Lower leg skin (tissue), 4 donors: ENCODE data around the gene IRF8. TPM values are rescaled to one million over a fixed set of nuclear protein-coding genes. Genes with fewer than 3 reads are reported as not detected.

Experiments
- DNase-seq, 2 donors: peaks; one replicate each; pipeline ENCODE4 v3.0.0-alpha.2; 2019; ENCODE audit warnings: low spot score in 2 of 2
- H3K4me3 ChIP-seq: fragments of 200-600 bp; sonication (generic); 2 replicates; pipeline ENCODE4 v1.5.1; 2017; ENCODE audit warnings: mild to moderate bottlenecking, low read depth; ENCODE audit not compliant: poor library complexity, severe bottlenecking
- CTCF ChIP-seq, 3 donors: fragments of 450-650 bp; IDR thresholded peaks; one replicate each; pipeline ENCODE4 v1.5.1; 2016; ENCODE audit warnings: antibody characterized with exemption in 3 of 3, mild to moderate bottlenecking in 3 of 3, moderate library complexity in 2 of 3
- POLR2A ChIP-seq, 2 donors: fragments of 450-650 bp; IDR thresholded peaks; one replicate each; pipeline ENCODE4 v1.6.1; 2016 to 2017; ENCODE audit warnings: antibody characterized with exemption in 2 of 2, mild to moderate bottlenecking in 1 of 2, moderate library complexity in 1 of 2
- WGBS, 2 donors: methylation state at CpG; one replicate each; pipeline ENCODE4 v1.1.5; 2018; 5-methylcytosine and 5-hydroxymethylcytosine counted together
- intact Hi-C: fragments of 100-400 bp; cut with DNase I; formaldehyde crosslinking; loops from one replicate; pipeline ENCODE4 v1.15.0; 2023; ENCODE audit warnings: low total_unique reads
- total RNA-seq, 4 donors: library from RNA; depleted of rRNA; stranded (reverse); fragments of >200 nt; gene quantifications; one replicate each; pipeline ENCODE4 v1.1.0, GENCODE V29; 2016

Gene IRF8
- total RNA-seq, 4 donors from 2014 or later = 1.5 to 5.7 (median 3.7) TPM

- DNase-seq = no peak
- 55 to 72% methylated on average over 3 of the region's 3 CpGs for WGBS, 2 donors
- H3K4me3 ChIP-seq = no peak overlapping the region
- TF ChIP-seq POLR2A (IDR thresholded peaks at IDR 0.05) (no peak), CTCF (IDR thresholded peaks at IDR 0.05) (no peak)
- intact Hi-C loops = no loop called here
Measured at GRCh38 chr16:85908444-85908843, 9.5 kb downstream of the IRF8 start.

- DNase-seq = peak in 1 of 2 donors; percentile 36
- WGBS, 2 donors = 71 to 73% methylated on average over 10 of the region's 10 CpGs
- H3K4me3 ChIP-seq = no peak overlapping the region
- intact Hi-C loops = no loop called here
- no peak for TF ChIP-seq CTCF (IDR thresholded peaks at IDR 0.05)
- no peak for TF ChIP-seq POLR2A (IDR thresholded peaks at IDR 0.05)
Measured at GRCh38 chr16:85908889-85909589, 10.1 kb downstream of the IRF8 start.

GRCh38 chr16:85909932-85910853 lies 11.2 kb downstream of the IRF8 start:
- TF ChIP-seq CTCF (IDR thresholded peaks at IDR 0.05) (no peak), POLR2A (IDR thresholded peaks at IDR 0.05) (no peak)
- intact Hi-C loops = no loop called here
- no peak for DNase-seq
- WGBS, 2 donors = 93% methylated on average over 17 of the region's 17 CpGs
- H3K4me3 ChIP-seq = no peak overlapping the region

- H3K4me3 ChIP-seq = no peak overlapping the region
- WGBS, 2 donors = 86 to 88% methylated on average over 9 of the region's 9 CpGs
- no peak for DNase-seq
- intact Hi-C loops = no loop called here
- TF ChIP-seq POLR2A (IDR thresholded peaks at IDR 0.05) (no peak), CTCF (IDR thresholded peaks at IDR 0.05) (no peak)
Measured at GRCh38 chr16:85910854-85911247, 11.9 kb downstream of the IRF8 start.

- 82 to 85% methylated on average over 13 to 15 of the region's 15 CpGs for WGBS, 2 donors
- TF ChIP-seq POLR2A (IDR thresholded peaks at IDR 0.05) (no peak), CTCF (IDR thresholded peaks at IDR 0.05) (no peak)
- DNase-seq = no peak
- intact Hi-C loops = no loop called here
- H3K4me3 ChIP-seq = no peak overlapping the region
Measured at GRCh38 chr16:85911251-85911930, 12.4 kb downstream of the IRF8 start.
